ENCODE results near the gene FKBP10. TPM values are rescaled to one million over a fixed set of nuclear protein-coding genes. Genes with fewer than 3 reads are reported as not detected.

The FKBP10 gene
- total RNA-seq, 1 experiment from 2014 or later, result 30.0 TPM

- peaks cover 2% of the 10 kb centered on the region for H3K36me3 ChIP-seq (ENCODE audit: insufficient read depth, low read length, poor library complexity, severe bottlenecking)
- H3K9me3 ChIP-seq (ENCODE audit: low read depth, low read length, poor library complexity, severe bottlenecking), result no peaks in the 10 kb centered on the region
- ChIA-PET POLR2A (ENCODE audit: low non-redundant PET) (no interaction called here), CTCF (no interaction called here)
- intact Hi-C loops (cut with micrococcal nuclease; ENCODE audit: unreplicated experiment), result no loop called here
- no peak for DNase-seq (ENCODE audit: low spot score)
- no TSS peak for BruUV-seq (replicated peaks)
- H3K27ac ChIP-seq (ENCODE audit: low read depth, low read length, poor library complexity, severe bottlenecking), result no peak overlapping the region
- TF ChIP-seq CTCF (conservative IDR thresholded peaks at IDR 0.05; ENCODE audit: low read depth, low read length), result no peak
- no peak for TF ChIP-seq EZH2 (IDR thresholded peaks at IDR 0.05; ENCODE audit: borderline replicate concordance, low read depth, low read length, poor library complexity, severe bottlenecking)
- no peaks in the 10 kb centered on the region for H3K4me1 ChIP-seq (ENCODE audit: insufficient read depth, low read length, poor library complexity, severe bottlenecking)
- no peak overlapping the region for H3K4me3 ChIP-seq (ENCODE audit: low read depth, low read length, poor library complexity, severe bottlenecking)
- no peaks in the 10 kb centered on the region for H3K27me3 ChIP-seq (replicated peaks; ENCODE audit: insufficient read depth, low read depth, low read length, poor library complexity)
Measured at GRCh38 chr17:41767324-41768042, 45.3 kb upstream of the FKBP10 start.

DNA sequence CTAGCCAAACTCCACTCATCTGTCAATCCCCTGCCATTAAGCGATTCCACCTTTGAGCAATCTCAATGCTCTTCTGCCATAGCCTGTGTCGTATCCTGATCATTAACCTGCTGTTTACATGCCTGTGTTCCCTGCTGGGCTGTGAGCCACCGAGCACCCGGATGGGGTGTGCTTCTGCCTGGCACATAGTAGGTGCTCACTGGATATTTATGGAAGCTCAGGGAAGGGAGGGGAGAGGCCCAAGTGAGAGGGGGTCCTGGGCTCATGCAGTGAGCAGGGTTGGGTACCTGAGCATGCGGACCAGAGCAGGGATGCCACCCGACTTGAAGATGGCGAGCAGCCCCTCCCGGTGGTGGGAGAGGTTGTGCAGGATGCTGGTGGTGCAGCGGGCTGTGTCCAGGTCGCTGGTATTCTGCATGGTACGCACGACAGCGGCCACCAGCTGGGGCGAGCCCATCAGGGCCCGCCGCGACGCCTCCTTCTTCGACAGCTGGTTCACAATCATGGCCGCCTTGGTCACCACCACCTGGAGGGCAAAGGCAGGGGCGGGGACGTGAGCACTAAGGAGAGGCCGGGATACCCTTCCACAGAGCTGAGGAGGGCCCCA is 44.0 kb upstream of the FKBP10 start:
- no TSS peak for BruUV-seq (replicated peaks)
- ChIA-PET POLR2A (ENCODE audit: low non-redundant PET) (no interaction called here), CTCF (no interaction called here)
- H3K4me3 ChIP-seq (ENCODE audit: low read depth, low read length, poor library complexity, severe bottlenecking), result no peak overlapping the region
- no peaks in the 10 kb centered on the region for H3K9me3 ChIP-seq (ENCODE audit: low read depth, low read length, poor library complexity, severe bottlenecking)
- intact Hi-C loops (cut with micrococcal nuclease; ENCODE audit: unreplicated experiment), result no loop called here
- H3K4me1 ChIP-seq (ENCODE audit: insufficient read depth, low read length, poor library complexity, severe bottlenecking), result no peaks in the 10 kb centered on the region
- no peak overlapping the region for H3K27ac ChIP-seq (ENCODE audit: low read depth, low read length, poor library complexity, severe bottlenecking)
- DNase-seq (ENCODE audit: low spot score), result no peak
- H3K36me3 ChIP-seq (ENCODE audit: insufficient read depth, low read length, poor library complexity, severe bottlenecking), result no peaks in the 10 kb centered on the region
- no peak for TF ChIP-seq CTCF (conservative IDR thresholded peaks at IDR 0.05; ENCODE audit: low read depth, low read length)
- TF ChIP-seq EZH2 (IDR thresholded peaks at IDR 0.05; ENCODE audit: borderline replicate concordance, low read depth, low read length, poor library complexity, severe bottlenecking), result no peak
- no peaks in the 10 kb centered on the region for H3K27me3 ChIP-seq (replicated peaks; ENCODE audit: insufficient read depth, low read depth, low read length, poor library complexity)

DNA sequence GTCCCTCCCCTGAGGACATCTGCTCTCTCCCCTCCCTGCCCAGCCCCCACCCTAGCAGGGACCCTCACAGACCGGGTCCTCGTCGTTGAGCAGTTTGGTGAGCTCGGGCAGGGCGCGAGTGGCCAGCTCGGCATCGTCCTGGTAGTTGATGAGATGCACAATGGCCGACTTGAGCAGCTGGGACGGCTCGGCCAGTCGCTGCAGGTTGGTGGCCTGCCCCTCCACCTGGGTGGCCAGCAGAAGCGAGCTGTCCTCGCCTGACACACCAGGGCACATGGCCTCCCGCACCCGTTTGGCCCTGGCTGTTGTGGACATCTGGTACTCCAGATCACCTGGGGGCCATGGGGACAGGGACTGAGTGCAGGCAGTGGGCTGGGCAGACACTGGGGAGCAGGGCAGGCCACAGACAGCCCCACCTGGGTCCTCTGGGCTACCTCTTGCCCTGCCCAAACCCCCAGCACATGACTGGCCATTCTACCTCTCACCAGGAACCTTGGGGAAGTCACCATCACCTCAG is 43.4 kb upstream of the FKBP10 start:
- Histone ChIP-seq H3K9me3 (ENCODE audit: low read depth, low read length, poor library complexity, severe bottlenecking) (no peaks in the 10 kb centered on the region), H3K27me3 (replicated peaks; ENCODE audit: insufficient read depth, low read depth, low read length, poor library complexity) (no peaks in the 10 kb centered on the region), H3K4me1 (ENCODE audit: insufficient read depth, low read length, poor library complexity, severe bottlenecking) (no peaks in the 10 kb centered on the region), H3K4me3 (ENCODE audit: low read depth, low read length, poor library complexity, severe bottlenecking) (no peak overlapping the region), H3K27ac (ENCODE audit: low read depth, low read length, poor library complexity, severe bottlenecking) (no peak overlapping the region), H3K36me3 (ENCODE audit: insufficient read depth, low read length, poor library complexity, severe bottlenecking) (no peaks in the 10 kb centered on the region)
- CTCF ChIA-PET, result no interaction called here
- TF ChIP-seq EZH2 (IDR thresholded peaks at IDR 0.05; ENCODE audit: borderline replicate concordance, low read depth, low read length, poor library complexity, severe bottlenecking), result no peak
- intact Hi-C loops (cut with micrococcal nuclease; ENCODE audit: unreplicated experiment), result no loop called here
- DNase-seq (ENCODE audit: low spot score), result no peak
- no TSS peak for BruUV-seq (replicated peaks)
- POLR2A ChIA-PET (ENCODE audit: low non-redundant PET), result no interaction called here

Measured in A673 (cell line).